Heart right ventricle (tissue), 16 donors: ENCODE measurements around the gene MAPK7. TPM values are rescaled to one million over a fixed set of nuclear protein-coding genes. Genes with fewer than 3 reads are reported as not detected.

Experiments
- ATAC-seq, 8 donors: fragments of 200-7000 bp; cut with Tn5 transposase; one replicate each; pipeline ENCODE4 v1.9.1; 2020; ENCODE audit warnings: mild to moderate bottlenecking in 8 of 8, moderate library complexity in 8 of 8, moderate number of reproducible peaks in 1 of 8
- DNase-seq, 2 donors: peaks; one replicate each; pipeline ENCODE4 v3.0.0-alpha.2; 2020
- H3K27ac ChIP-seq, 10 donors: fragments of 200-600 bp; sonication (generic) in 2 of 10; one replicate each; pipeline versions ENCODE4 v1.5.0 to v1.8.0; 2020 to 2022; ENCODE audit warnings: mild to moderate bottlenecking in 3 of 10
- H3K27me3 ChIP-seq, 7 donors: fragments of 200-600 bp; one replicate each; pipeline ENCODE4 v1.8.0; 2021 to 2022; ENCODE audit warnings: mild to moderate bottlenecking in 2 of 7
- H3K36me3 ChIP-seq, 9 donors: fragments of 200-600 bp; sonication (generic) in 1 of 9; one replicate each; pipeline versions ENCODE4 v1.5.0 to v1.8.0; 2020 to 2022; ENCODE audit warnings: mild to moderate bottlenecking in 2 of 9
- H3K4me1 ChIP-seq, 9 donors: fragments of 200-600 bp; sonication (generic) in 1 of 9; one replicate each; pipeline versions ENCODE4 v1.5.0 to v1.8.0; 2020 to 2022; ENCODE audit warnings: mild to moderate bottlenecking in 4 of 9
- H3K4me3 ChIP-seq, 10 donors: fragments of 200-600 bp; sonication (generic) in 2 of 10; one replicate each; pipeline versions ENCODE4 v1.5.0 to v1.8.0; 2020 to 2022; ENCODE audit warnings: mild to moderate bottlenecking in 7 of 10, moderate library complexity in 2 of 10
- H3K9me3 ChIP-seq, 11 donors: fragments of 200-600 bp in 10 of 11; sonication (generic) in 2 of 11; one replicate each; pipeline versions ENCODE4 v1.5.0 to v1.8.0; 2013 to 2022; ENCODE audit warnings: mild to moderate bottlenecking in 2 of 11, control low read depth in 1 of 11, moderate library complexity in 1 of 11
- WGBS, 2 donors: extraction: QIAGEN DNeasy Blood & Tissue Kit; methylation state at CpG; one replicate each; pipeline ENCODE4 v1.1.7; 2013; ENCODE audit warnings: inconsistent platforms in 1 of 2; 5-methylcytosine and 5-hydroxymethylcytosine counted together
- intact Hi-C, 10 donors: fragments of 100-400 bp; cut with DNase I; formaldehyde crosslinking; loops; one replicate each; pipeline versions ENCODE4 v1.11.1 to v1.14.2; 2022
- polyA plus RNA-seq, 2 donors: library from polyadenylated mRNA; stranded (reverse); fragments of 200-250 nt; gene quantifications; one replicate each; pipeline ENCODE4 v1.2.3, GENCODE V29; 2013
- total RNA-seq, 10 donors: library from RNA; stranded (reverse); fragmentation: NEBNext Ultra II Directional in 3 of 10; extraction: Animal tissue kit (Norgen Biotek cat#: 25700) in 3 of 10; gene quantifications; one replicate each; pipeline versions ENCODE4 v1.2.1 to v1.2.4, GENCODE V29; 2021 to 2023
- TF ChIP-seq, protein P1 (sequence below), 9 donors: fragments of 200-600 bp; sonication (generic) in 2 of 9; IDR thresholded peaks; one replicate each; pipeline versions ENCODE4 v1.5.0 to v1.8.0; 2021 to 2022; ENCODE audit warnings: antibody characterized with exemption in 9 of 9, mild to moderate bottlenecking in 5 of 9, moderate library complexity in 1 of 9
- donor health status: Arrhythmogenic right ventricular cardiomyopathy.
- donor health status: ischemic (EF 13 %, LVEDD 7.1; RV severe dilation, severe dysfunction).
- donor health status: healthy with polysubstance abuse.
- donor health status: DM: no; HTN: yes; CAD: no.
- donor health status: DM: no; HTN: no; CAD: no.
- donor health status: ischemic (EF 25% LVEDD 6.9; RV normal size, moderate dysfunction).
- donor health status: ischemic (EF 25% LVEDD 5.7; RV mildly dilated, moderate dysfunction).
- donor health status: healthy.
- donor health status: DM: yes; HTN: yes; CAD: no.
- donor health status: Ischemic cardiomyopathy.
- donor health status: ischemic (EF 35%, LVEDD 5.7; RV mildly dilated, moderate dysfunction).
- donor health status: nonischemic (EF 11% LVEDD 7.7; RV severe dilation, severe dysfunction).
- donor health status: DM: yes; HTN: yes; CAD: no.
- donor health status: PGD.
- donor health status: ischemic (EF 29% LVEDD 5.4; RV normal size, mild dysfunction).
- donor health status: nonischemic (EF 23%, LVEDD 6.1; RV moderate dilation, normal function).

MAPK7 gene
- total and polyA plus RNA-seq, 12 donors, result 7.3 to 16.6 (median 11.4) TPM

DNA sequence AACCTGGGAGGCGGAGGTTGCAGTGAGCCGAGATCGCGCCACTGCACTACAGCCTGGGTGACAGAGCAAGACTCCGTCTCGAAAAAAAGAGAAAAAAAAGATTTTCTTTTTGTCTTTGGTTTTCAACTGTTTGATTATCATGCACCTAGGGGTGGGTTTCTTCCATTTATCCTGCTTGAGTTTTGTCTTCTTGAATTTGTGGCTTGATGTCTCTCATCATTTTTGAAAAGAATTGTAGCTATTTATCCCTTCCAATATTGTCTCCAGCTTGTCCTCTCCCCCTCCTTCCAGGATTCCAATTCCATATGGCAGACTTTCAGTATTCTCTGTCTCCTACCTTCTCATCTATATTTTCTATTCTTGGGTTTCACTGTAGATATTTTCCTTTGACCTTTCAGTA, 23.6 kb upstream of the MAPK7 start:
- intact Hi-C loops, result no loop called here
- ATAC-seq, result no peak
- H3K27me3 ChIP-seq, result no peaks in the 10 kb centered on the region
- DNase-seq, result no peak
- H3K4me3 ChIP-seq, result no peak overlapping the region
- no peaks in the 10 kb centered on the region for H3K4me1 ChIP-seq
- 80 to 83% methylated on average over 6 of the region's 6 CpGs for WGBS, 2 donors
- TF ChIP-seq, protein P1, sequence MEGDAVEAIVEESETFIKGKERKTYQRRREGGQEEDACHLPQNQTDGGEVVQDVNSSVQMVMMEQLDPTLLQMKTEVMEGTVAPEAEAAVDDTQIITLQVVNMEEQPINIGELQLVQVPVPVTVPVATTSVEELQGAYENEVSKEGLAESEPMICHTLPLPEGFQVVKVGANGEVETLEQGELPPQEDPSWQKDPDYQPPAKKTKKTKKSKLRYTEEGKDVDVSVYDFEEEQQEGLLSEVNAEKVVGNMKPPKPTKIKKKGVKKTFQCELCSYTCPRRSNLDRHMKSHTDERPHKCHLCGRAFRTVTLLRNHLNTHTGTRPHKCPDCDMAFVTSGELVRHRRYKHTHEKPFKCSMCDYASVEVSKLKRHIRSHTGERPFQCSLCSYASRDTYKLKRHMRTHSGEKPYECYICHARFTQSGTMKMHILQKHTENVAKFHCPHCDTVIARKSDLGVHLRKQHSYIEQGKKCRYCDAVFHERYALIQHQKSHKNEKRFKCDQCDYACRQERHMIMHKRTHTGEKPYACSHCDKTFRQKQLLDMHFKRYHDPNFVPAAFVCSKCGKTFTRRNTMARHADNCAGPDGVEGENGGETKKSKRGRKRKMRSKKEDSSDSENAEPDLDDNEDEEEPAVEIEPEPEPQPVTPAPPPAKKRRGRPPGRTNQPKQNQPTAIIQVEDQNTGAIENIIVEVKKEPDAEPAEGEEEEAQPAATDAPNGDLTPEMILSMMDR (IDR thresholded peaks at IDR 0.05), result no peak
- no peak overlapping the region for H3K27ac ChIP-seq
- no peaks in the 10 kb centered on the region for H3K9me3 ChIP-seq
- H3K36me3 ChIP-seq, result peaks cover 0 to 9% (median 0%) of the 10 kb centered on the region in 9 donors

DNA sequence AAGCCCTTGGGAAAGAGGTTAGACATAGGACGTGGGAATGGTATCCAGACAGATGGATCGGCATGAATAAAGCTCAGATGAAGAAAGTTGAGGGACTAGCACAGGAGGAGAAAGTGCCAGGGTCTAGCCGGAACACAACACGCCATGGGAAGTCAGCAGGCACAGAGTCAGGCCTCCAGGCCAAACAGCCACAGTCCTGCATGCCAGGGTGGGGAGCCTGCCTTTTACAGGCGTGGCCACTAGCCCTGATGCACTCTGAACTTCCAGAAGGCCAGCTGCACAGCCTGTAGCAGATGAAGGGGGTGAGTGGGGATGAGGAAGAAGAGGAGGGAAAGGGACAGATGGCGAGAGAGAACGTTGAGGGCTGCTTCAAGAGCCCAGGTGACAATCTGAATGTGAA, 20.9 kb upstream of the MAPK7 start:
- TF ChIP-seq, protein P1 (IDR thresholded peaks at IDR 0.05), result no peak
- DNase-seq, result no peak

DNA sequence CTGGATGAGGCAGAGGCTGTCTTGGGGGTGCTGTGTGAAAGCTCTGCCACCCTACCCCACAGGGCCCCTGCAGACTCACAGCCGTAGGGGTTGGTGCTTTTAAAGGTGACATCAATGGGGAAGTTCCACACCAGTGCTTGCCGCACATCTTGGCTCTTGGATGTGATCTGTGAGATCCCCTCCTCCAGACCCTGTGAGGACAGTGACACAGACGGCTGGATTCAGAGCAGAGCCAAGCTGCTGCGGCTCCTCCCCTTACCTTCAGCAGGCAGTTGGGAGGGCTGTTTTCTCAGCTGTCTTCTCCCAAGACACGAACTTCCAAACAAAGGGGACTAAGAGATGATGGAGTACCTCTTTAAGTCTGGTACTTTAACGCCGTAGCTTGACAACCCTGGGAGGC, 20.5 kb upstream of the MAPK7 start:
- Histone ChIP-seq H3K4me1 (peaks cover 0 to 9% (median 6%) of the 10 kb centered on the region in 9 donors), H3K9me3 (no peaks in the 10 kb centered on the region), H3K36me3 (peaks cover 0 to 9% (median 0%) of the 10 kb centered on the region in 9 donors), H3K27ac (no peak overlapping the region), H3K27me3 (no peaks in the 10 kb centered on the region), H3K4me3 (no peak overlapping the region)
- intact Hi-C loops, result no loop called here
- ATAC-seq (no peak), DNase-seq (no peak)
- WGBS, 2 donors, result 88 to 89% methylated on average over 7 of the region's 7 CpGs
- TF ChIP-seq, protein P1 (IDR thresholded peaks at IDR 0.05), result no peak

More for the DNA sequence above, 20.9 kb upstream of the MAPK7 start:
- no peaks in the 10 kb centered on the region for H3K9me3 ChIP-seq
- peaks cover 0 to 9% (median 0%) of the 10 kb centered on the region in 9 donors for H3K36me3 ChIP-seq
- no peaks in the 10 kb centered on the region for H3K27me3 ChIP-seq
- WGBS, 2 donors, result 90 to 94% methylated on average over 7 of the region's 7 CpGs
- ATAC-seq, result no peak
- peaks cover 0 to 9% (median 6%) of the 10 kb centered on the region in 9 donors for H3K4me1 ChIP-seq
- no peak overlapping the region for H3K4me3 ChIP-seq
- no peak overlapping the region for H3K27ac ChIP-seq
- intact Hi-C loops, result no loop called here

DNA sequence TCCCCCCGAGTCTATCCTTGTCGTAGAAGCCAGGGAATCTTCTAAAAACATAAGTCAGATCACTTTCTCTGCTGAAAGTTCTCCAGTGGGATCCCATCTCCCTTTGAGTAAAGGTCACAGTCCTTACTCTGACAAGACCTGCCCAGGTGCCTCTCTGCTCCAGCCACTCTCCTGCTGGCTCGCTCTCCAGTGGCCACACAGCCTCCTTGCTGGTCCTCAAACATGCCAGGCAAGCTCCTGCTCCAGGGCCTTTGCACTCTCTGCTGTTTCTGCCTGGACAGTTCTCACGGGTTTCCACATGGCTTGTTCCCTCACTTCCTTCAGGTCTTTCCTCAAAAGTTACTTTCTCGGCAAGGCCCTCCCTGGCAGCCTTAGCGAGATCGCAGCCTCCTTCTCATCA, 19.1 kb upstream of the MAPK7 start:
- ATAC-seq, result no peak
- TF ChIP-seq, protein P1 (IDR thresholded peaks at IDR 0.05), result no peak
- 81 to 86% methylated on average over 7 of the region's 7 CpGs for WGBS, 2 donors
- intact Hi-C loops, result no loop called here
- no peak overlapping the region for H3K27ac ChIP-seq
- H3K36me3 ChIP-seq, result peaks cover 0 to 9% (median 0%) of the 10 kb centered on the region in 9 donors
- H3K9me3 ChIP-seq, result no peaks in the 10 kb centered on the region
- H3K4me3 ChIP-seq, result no peak overlapping the region
- H3K27me3 ChIP-seq, result no peaks in the 10 kb centered on the region
- no peak for DNase-seq
- H3K4me1 ChIP-seq, result peaks cover 0 to 16% (median 10%) of the 10 kb centered on the region in 9 donors
